NB4 (cell line): Measurements from ENCODE around the gene RASL10B.

Experiments
- CTCF ChIP-seq: IDR thresholded peaks from one replicate; pipeline ENCODE4 v1.5.1; 2012; ENCODE audit warnings: low read depth, low read length
- MAX ChIP-seq: IDR thresholded peaks from 2 replicates; pipeline ENCODE4 v1.6.1; 2011; ENCODE audit warnings: low read depth, low read length
- POLR2A ChIP-seq: IDR thresholded peaks from 2 replicates; pipeline ENCODE4 v1.6.1; 2011; ENCODE audit warnings: mild to moderate bottlenecking; ENCODE audit not compliant: insufficient read length; ENCODE audit errors: extremely low read depth

DNA sequence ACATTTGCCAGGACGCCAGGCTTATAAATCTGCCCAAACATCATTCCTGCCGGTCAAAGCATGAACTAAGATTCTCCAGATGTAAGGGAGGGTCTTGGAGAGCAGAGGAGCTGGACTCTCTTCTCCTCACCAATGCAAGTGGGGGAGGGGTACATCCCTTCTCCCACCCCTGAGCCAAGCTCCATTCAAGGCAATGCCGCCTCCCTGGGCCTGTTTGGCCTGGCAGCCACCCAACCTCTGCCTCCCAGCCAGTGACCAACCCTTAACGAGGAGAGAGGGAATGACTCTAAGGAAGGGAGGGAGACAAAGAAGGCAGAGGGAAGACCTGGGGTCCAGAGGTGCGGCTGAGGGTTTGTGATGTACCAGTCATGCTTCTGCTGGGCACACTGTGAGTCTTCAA is 43.1 kb downstream of the RASL10B start:
- no peak for TF ChIP-seq CTCF
- TF ChIP-seq MAX = no peak
- TF ChIP-seq POLR2A = no peak
